ENCODE measurements around the gene OR14I1. TPM values are rescaled to one million over a fixed set of nuclear protein-coding genes. Genes with fewer than 3 reads are reported as not detected.

OR14I1 gene
- polyA plus RNA-seq, 1 experiment: not detected

GRCh38 chr1:248699099-248699498 is 3.5 kb downstream of the OR14I1 start:
- no peaks in the 10 kb centered on the region for H3K27me3 ChIP-seq (ENCODE audit: control insufficient read depth, insufficient read depth, low read length)
- DNase-seq (ENCODE audit: low read depth): no peak
- ChIA-PET POLR2A (no interaction called here), CTCF (no interaction called here)
- H3K4me3 ChIP-seq (ENCODE audit: low read depth, low read length): no peak overlapping the region
- no peaks in the 10 kb centered on the region for H3K36me3 ChIP-seq (ENCODE audit: control insufficient read depth, insufficient read depth, low read length)
- no peak for TF ChIP-seq CTCF (IDR thresholded peaks at IDR 0.05; ENCODE audit: insufficient read depth, low read depth, low read length)

DNA sequence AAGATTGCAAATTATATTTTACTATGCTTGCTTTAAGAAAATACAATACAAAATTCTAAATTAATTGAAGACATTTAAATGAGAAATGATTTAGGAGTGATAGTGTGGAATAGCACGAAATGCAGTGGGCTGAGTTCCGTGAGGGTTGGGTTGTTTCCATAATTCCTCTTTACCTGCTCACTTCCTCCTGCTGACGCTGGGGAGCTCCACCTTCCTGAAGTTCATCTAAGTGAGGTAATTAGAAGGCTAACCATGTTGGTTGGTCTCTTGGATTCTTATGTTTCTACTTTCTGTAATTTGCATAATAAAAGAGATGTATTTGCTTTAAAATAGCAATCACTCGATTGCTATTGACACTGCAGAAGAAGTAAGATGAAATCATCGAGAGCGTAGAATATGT is 4.7 kb downstream of the OR14I1 start:
- Histone ChIP-seq H3K36me3 (ENCODE audit: control insufficient read depth, insufficient read depth, low read length) (no peaks in the 10 kb centered on the region), H3K4me3 (ENCODE audit: low read depth, low read length) (no peak overlapping the region), H3K27me3 (ENCODE audit: control insufficient read depth, insufficient read depth, low read length) (no peaks in the 10 kb centered on the region)
- POLR2A ChIA-PET: no interaction called here
- CTCF ChIA-PET: interaction anchor here (1.2 kb wide), 1 partner anchor 12 kb away, joined by 4 read pairs; no protein-coding TSS in a partner anchor
- TF ChIP-seq CTCF (IDR thresholded peaks at IDR 0.05; ENCODE audit: insufficient read depth, low read depth, low read length): no peak
- DNase-seq (ENCODE audit: low read depth): no peak

DNA sequence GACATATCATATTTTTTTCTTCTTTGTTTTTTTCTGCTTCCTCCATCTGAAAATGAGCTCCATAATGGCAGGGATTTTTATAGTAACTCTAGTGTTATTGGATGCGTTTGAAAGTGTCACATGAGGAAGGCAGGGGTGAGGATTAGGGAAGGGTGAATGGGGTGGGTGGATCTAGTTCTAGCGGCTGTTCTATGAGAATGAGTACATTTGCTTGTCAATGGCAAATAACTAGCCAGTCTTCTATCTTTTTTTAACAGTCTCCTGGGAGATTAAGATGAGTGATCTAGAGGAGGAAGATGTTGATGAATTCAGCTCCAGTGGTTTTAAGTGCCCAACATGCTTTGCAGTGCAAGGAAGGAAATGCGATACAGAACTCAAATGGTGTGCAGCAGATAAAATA is 5.8 kb downstream of the OR14I1 start:
- ChIA-PET CTCF (interaction anchor here (1.2 kb wide), 1 partner anchor 11 kb away, joined by 4 read pairs; no protein-coding TSS in a partner anchor), POLR2A (no interaction called here)
- no peak for TF ChIP-seq CTCF (IDR thresholded peaks at IDR 0.05; ENCODE audit: insufficient read depth, low read depth, low read length)
- DNase-seq (ENCODE audit: low read depth): no peak
- Histone ChIP-seq H3K27me3 (ENCODE audit: control insufficient read depth, insufficient read depth, low read length) (no peaks in the 10 kb centered on the region), H3K4me3 (ENCODE audit: low read depth, low read length) (no peak overlapping the region), H3K36me3 (ENCODE audit: control insufficient read depth, insufficient read depth, low read length) (no peaks in the 10 kb centered on the region)

DNA sequence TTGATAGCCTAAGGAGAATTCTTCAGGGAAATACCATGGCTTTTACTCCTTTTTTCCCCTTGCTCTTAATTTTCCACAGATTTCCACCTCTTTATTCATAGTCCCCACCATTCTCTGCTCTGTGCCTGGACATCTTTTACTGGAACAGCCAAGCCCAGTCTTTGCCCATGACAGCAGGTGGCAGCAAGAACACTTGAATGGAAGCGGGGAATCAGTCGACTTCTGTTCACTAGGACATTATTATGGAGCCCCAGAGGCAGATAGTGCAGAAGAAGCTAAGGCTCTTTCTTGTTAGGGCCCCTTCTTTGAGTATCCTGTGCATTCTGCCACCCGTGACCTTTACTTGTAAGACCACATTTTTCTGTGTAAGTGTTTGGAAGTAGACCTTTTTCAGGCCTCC is 6.3 kb downstream of the OR14I1 start:
- CTCF ChIA-PET: no interaction called here
- DNase-seq (ENCODE audit: low read depth): no peak
- POLR2A ChIA-PET: no interaction called here
- Histone ChIP-seq H3K36me3 (ENCODE audit: control insufficient read depth, insufficient read depth, low read length) (no peaks in the 10 kb centered on the region), H3K27me3 (ENCODE audit: control insufficient read depth, insufficient read depth, low read length) (no peaks in the 10 kb centered on the region), H3K4me3 (ENCODE audit: low read depth, low read length) (no peak overlapping the region)
- TF ChIP-seq CTCF (IDR thresholded peaks at IDR 0.05; ENCODE audit: insufficient read depth, low read depth, low read length): no peak

GRCh38 chr1:248695451-248696132 is 7.0 kb downstream of the OR14I1 start:
- CTCF ChIA-PET: no interaction called here
- no peaks in the 10 kb centered on the region for H3K36me3 ChIP-seq (ENCODE audit: control insufficient read depth, insufficient read depth, low read length)
- no peak for TF ChIP-seq CTCF (IDR thresholded peaks at IDR 0.05; ENCODE audit: insufficient read depth, low read depth, low read length)
- H3K4me3 ChIP-seq (ENCODE audit: low read depth, low read length): no peak overlapping the region
- no peak for DNase-seq (ENCODE audit: low read depth)
- POLR2A ChIA-PET: no interaction called here
- no peaks in the 10 kb centered on the region for H3K27me3 ChIP-seq (ENCODE audit: control insufficient read depth, insufficient read depth, low read length)

Data from BJ (cell line).